Colon (tissue), 2 donors: ENCODE results near the gene EMC10.
"Not testable (repeated sequence)": the region's sequence is repeated elsewhere in the genome, so short reads cannot be mapped to it uniquely, and the experiment has no call there.

ENCODE experiments used
- FAIRE-seq: peaks from 2 replicates; lab custom pipeline; 2012; peaks lifted over from hg19 to GRCh38; lab: Jason Lieb, UNC
- donor health status: control.
- donor health status: control.

The EMC10 gene

GRCh38 chr19:50476224-50476906, at the start of gene EMC10, which contains the start of gene GARIN5A:
EMC10 (plus strand) TSS chr19:50476507; CDS start chr19:50476545, 38 bp downstream.
GARIN5A (minus strand) TSS chr19:50476848; CDS start chr19:50476388, 460 bp downstream.
- FAIRE-seq = no peak

- FAIRE-seq = no peak
Measured at GRCh38 chr19:50427318-50427925, 48.9 kb upstream of the EMC10 start.

GRCh38 chr19:50427997-50428425, 48.3 kb upstream of the EMC10 start:
- no peak for FAIRE-seq

GRCh38 chr19:50428772-50429463, 47.4 kb upstream of the EMC10 start:
- FAIRE-seq = no peak

- FAIRE-seq = no peak
Measured at GRCh38 chr19:50430888-50431342, 45.4 kb upstream of the EMC10 start.

- no peak for FAIRE-seq
Measured at GRCh38 chr19:50431343-50432220, 44.7 kb upstream of the EMC10 start.

- no peak for FAIRE-seq
Measured at GRCh38 chr19:50432221-50433028, 43.9 kb upstream of the EMC10 start, which contains the start of gene MYBPC2. MYBPC2 (plus strand) TSS chr19:50432892; CDS start chr19:50432954, 62 bp downstream.

GRCh38 chr19:50433201-50434180, 42.8 kb upstream of the EMC10 start:
- no peak for FAIRE-seq

- FAIRE-seq = no peak
Measured at GRCh38 chr19:50434525-50434924, 41.8 kb upstream of the EMC10 start.

GRCh38 chr19:50435221-50435620, 41.1 kb upstream of the EMC10 start:
- no peak for FAIRE-seq

GRCh38 chr19:50435627-50436026, 40.7 kb upstream of the EMC10 start:
- no peak for FAIRE-seq

- no peak for FAIRE-seq
Measured at GRCh38 chr19:50437862-50438449, 38.4 kb upstream of the EMC10 start.

GRCh38 chr19:50439130-50439529, 37.2 kb upstream of the EMC10 start:
- not testable (repeated sequence) for FAIRE-seq

- no peak for FAIRE-seq
Measured at GRCh38 chr19:50444059-50444458, 32.2 kb upstream of the EMC10 start.

- no peak for FAIRE-seq
Measured at GRCh38 chr19:50447053-50447452, 29.3 kb upstream of the EMC10 start.

GRCh38 chr19:50447750-50448149, 28.6 kb upstream of the EMC10 start:
- no peak for FAIRE-seq

- no peak for FAIRE-seq
Measured at GRCh38 chr19:50449236-50449899, 26.9 kb upstream of the EMC10 start.

- no peak for FAIRE-seq
Measured at GRCh38 chr19:50450369-50451222, 25.7 kb upstream of the EMC10 start.
